Naive thymus-derived CD4-positive, alpha-beta T cell (primary cell): ENCODE measurements around the gene STMN3. TPM values are rescaled to one million over a fixed set of nuclear protein-coding genes. Genes with fewer than 3 reads are reported as not detected.

ENCODE experiments used
- ATAC-seq: fragments of 150-1000 bp; cut with Tn5 transposase; 2 replicates; pipeline ENCODE4 v1.10.0; 2021; ENCODE audit warnings: mild to moderate bottlenecking, moderate library complexity
- CTCF ChIA-PET: fragments of 350-600 bp; sonication (Branson Sonifier 250); formaldehyde crosslinking; loops from one replicate; lab custom pipeline; 2021; ENCODE audit warnings: antibody characterized with exemption; lab: Charles Lee
- POLR2A ChIA-PET: fragments of 350-600 bp; sonication (Branson Sonifier 250); formaldehyde crosslinking; loops from one replicate; lab custom pipeline; 2021; ENCODE audit warnings: antibody characterized with exemption, inconsistent platforms; lab: Charles Lee
- DNase-seq, 9 donors: peaks; one replicate each; pipeline versions ENCODE4 v3.0.0 to v3.0.0-alpha.2; 2020 to 2022; ENCODE audit warnings: mixed read lengths in 1 of 9
- H3K27ac ChIP-seq: one replicate; pipeline ENCODE4 v1.7.0; 2013; ENCODE audit warnings: mild to moderate bottlenecking, low read depth, low read length, moderate library complexity
- H3K27me3 ChIP-seq, 2 donors: one replicate each; pipeline ENCODE4 v1.7.0; 2013; ENCODE audit warnings: low read length in 2 of 2, mild to moderate bottlenecking in 2 of 2, moderate library complexity in 2 of 2; ENCODE audit not compliant: control insufficient read depth in 2 of 2, insufficient read depth in 2 of 2
- H3K36me3 ChIP-seq, 3 experiments: 1 replicate in 2 of 3; 2 replicates in 1 of 3; pipeline ENCODE4 v1.7.0; 2013; ENCODE audit warnings: low read length in 3 of 3, mild to moderate bottlenecking in 3 of 3, moderate library complexity in 1 of 3; ENCODE audit not compliant: insufficient read depth in 3 of 3, control insufficient read depth in 2 of 3
- H3K4me1 ChIP-seq, 2 donors: one replicate each; pipeline ENCODE4 v1.7.0; 2013; ENCODE audit warnings: low read length in 2 of 2, mild to moderate bottlenecking in 2 of 2, moderate library complexity in 1 of 2; ENCODE audit not compliant: control insufficient read depth in 2 of 2, insufficient read depth in 2 of 2
- H3K4me3 ChIP-seq: 2 replicates; pipeline ENCODE4 v1.7.0; 2013; ENCODE audit warnings: mild to moderate bottlenecking, low read length
- H3K9me3 ChIP-seq, 3 experiments: 1 replicate in 2 of 3; 2 replicates in 1 of 3; pipeline ENCODE4 v1.7.0; 2013; ENCODE audit warnings: low read length in 3 of 3; ENCODE audit not compliant: control insufficient read depth in 2 of 3
- H3K27ac Mint-ChIP-seq, 9 donors: one replicate each; pipeline ENCODE4 v1.8.0; 2020 to 2022; ENCODE audit warnings: mixed read lengths in 9 of 9, mild to moderate bottlenecking in 8 of 9, moderate library complexity in 5 of 9, inconsistent platforms in 2 of 9
- H3K27me3 Mint-ChIP-seq, 5 donors: one replicate each; pipeline ENCODE4 v1.8.0; 2021 to 2022; ENCODE audit warnings: mixed read lengths in 5 of 5, mild to moderate bottlenecking in 1 of 5
- H3K36me3 Mint-ChIP-seq, 5 donors: one replicate each; pipeline ENCODE4 v1.8.0; 2020 to 2022; ENCODE audit warnings: mixed read lengths in 5 of 5, mild to moderate bottlenecking in 3 of 5, inconsistent platforms in 1 of 5
- H3K4me1 Mint-ChIP-seq, 7 donors: one replicate each; pipeline ENCODE4 v1.8.0; 2020 to 2022; ENCODE audit warnings: mixed read lengths in 7 of 7, mild to moderate bottlenecking in 3 of 7, inconsistent platforms in 1 of 7
- H3K4me3 Mint-ChIP-seq, 10 donors: one replicate each; pipeline ENCODE4 v1.8.0; 2020 to 2022; ENCODE audit warnings: mild to moderate bottlenecking in 10 of 10, mixed read lengths in 10 of 10, moderate library complexity in 6 of 10, inconsistent platforms in 2 of 10
- H3K9me3 Mint-ChIP-seq, 11 donors: one replicate each; pipeline ENCODE4 v1.8.0; 2020 to 2022; ENCODE audit warnings: mixed read lengths in 11 of 11, mild to moderate bottlenecking in 4 of 11, inconsistent platforms in 1 of 11, moderate library complexity in 1 of 11
- intact Hi-C, 2 donors: fragments of 100-400 bp; cut with micrococcal nuclease; formaldehyde crosslinking; loops; one replicate each; pipeline ENCODE4 v1.15.1; 2023
- polyA plus RNA-seq, 2 donors: library from polyadenylated mRNA; unstranded; fragments of 300-500 nt; fragmentation: Illumina TruSeq; gene quantifications; one replicate each; pipeline ENCODE4 v1.2.3, GENCODE V29; 2021
- total RNA-seq, 6 experiments: library from RNA in 5 of 6; stranded (reverse) in 5 of 6; gene quantifications; 1 replicate in 5 of 6; 2 replicates in 1 of 6; pipeline ENCODE4 v1.2.3 and lab custom pipeline; 2021 to 2026

Gene STMN3
- total and polyA plus RNA-seq, 7 experiments from 2014 or later: 33.5 to 122 (median 54.4) TPM

- peaks cover 6 to 17% (median 9%) of the 10 kb centered on the region in 5 donors for H3K36me3 Mint-ChIP-seq
- Histone ChIP-seq H3K4me3 (no peak overlapping the region), H3K27me3 (no peaks in the 10 kb centered on the region), H3K4me1 (no peaks in the 10 kb centered on the region), H3K9me3 (no peaks in the 10 kb centered on the region), H3K27ac (no peak overlapping the region), H3K36me3 (peaks cover 0 to 57% (median 4%) of the 10 kb centered on the region in 3 experiments)
- H3K27me3 Mint-ChIP-seq: no peaks in the 10 kb centered on the region
- no peak for ATAC-seq
- ChIA-PET POLR2A (interaction anchor here (0.7 kb wide), 1 partner anchor 10 kb away, joined by 3 read pairs; the partner anchor contains the start of gene RTEL1), CTCF (no interaction called here)
- H3K4me3 Mint-ChIP-seq: no peak overlapping the region
- no peak overlapping the region for H3K27ac Mint-ChIP-seq
- DNase-seq: no peak
- H3K4me1 Mint-ChIP-seq: peaks cover 0 to 4% (median 0%) of the 10 kb centered on the region in 7 donors
- intact Hi-C loops: no loop called here
- no peaks in the 10 kb centered on the region for H3K9me3 Mint-ChIP-seq
These were observed 14.6 kb upstream of the STMN3 start for GRCh38 chr20:63667858-63668257.

GRCh38 chr20:63665708-63666107 is 12.5 kb upstream of the STMN3 start:
- CTCF ChIA-PET: interaction anchor here (0.6 kb wide), 2 partner anchors 140 to 159 kb away, joined by 3 read pairs; no protein-coding TSS in a partner anchor
- ATAC-seq (no peak), DNase-seq (no peak)
- no peak overlapping the region for H3K4me3 Mint-ChIP-seq
- peaks cover 4 to 18% (median 9%) of the 10 kb centered on the region in 5 donors for H3K36me3 Mint-ChIP-seq
- no peaks in the 10 kb centered on the region for H3K4me1 ChIP-seq
- peaks cover 0 to 4% (median under 1%) of the 10 kb centered on the region in 7 donors for H3K4me1 Mint-ChIP-seq
- no peaks in the 10 kb centered on the region for H3K9me3 Mint-ChIP-seq
- H3K4me3 ChIP-seq: no peak overlapping the region
- POLR2A ChIA-PET: interaction anchor here (0.6 to 1.0 kb wide), 2 partner anchors 71 to 394 kb away, joined by 3 read pairs; partner anchors contain the start of gene LIME1
- H3K9me3 ChIP-seq: no peaks in the 10 kb centered on the region
- intact Hi-C loops: no loop called here
- H3K27me3 ChIP-seq: no peaks in the 10 kb centered on the region
- no peak overlapping the region for H3K27ac Mint-ChIP-seq
- H3K36me3 ChIP-seq: peaks cover 0 to 76% (median 4%) of the 10 kb centered on the region in 3 experiments
- no peak overlapping the region for H3K27ac ChIP-seq
- H3K27me3 Mint-ChIP-seq: no peaks in the 10 kb centered on the region

- ATAC-seq: no peak
- Mint-ChIP-seq H3K27ac (no peak overlapping the region), H3K36me3 (peaks cover 4 to 21% (median 9%) of the 10 kb centered on the region in 5 donors), H3K4me3 (no peak overlapping the region), H3K27me3 (no peaks in the 10 kb centered on the region), H3K4me1 (peaks cover 0 to 8% (median 5%) of the 10 kb centered on the region in 7 donors), H3K9me3 (no peaks in the 10 kb centered on the region)
- CTCF ChIA-PET: no interaction called here
- Histone ChIP-seq H3K36me3 (peaks cover 0 to 76% (median 4%) of the 10 kb centered on the region in 3 experiments), H3K4me1 (no peaks in the 10 kb centered on the region), H3K9me3 (no peaks in the 10 kb centered on the region), H3K27me3 (no peaks in the 10 kb centered on the region), H3K4me3 (no peak overlapping the region), H3K27ac (no peak overlapping the region)
- no peak for DNase-seq
- intact Hi-C loops: no loop called here
- POLR2A ChIA-PET: interaction anchor here (0.6 to 1.0 kb wide), 3 partner anchors 10 to 393 kb away, joined by 3 read pairs; partner anchors contain the start of gene LIME1
These were observed 11.8 kb upstream of the STMN3 start for GRCh38 chr20:63664861-63665594.

- intact Hi-C loops: no loop called here
- ChIA-PET CTCF (no interaction called here), POLR2A (interaction anchor here (0.8 kb wide), 1 partner anchor 11 kb away, joined by 3 read pairs; no protein-coding TSS in a partner anchor)
- no peaks in the 10 kb centered on the region for H3K9me3 Mint-ChIP-seq
- no peaks in the 10 kb centered on the region for H3K27me3 Mint-ChIP-seq
- ATAC-seq (no peak), DNase-seq (no peak)
- H3K4me1 Mint-ChIP-seq: peaks cover 0 to 15% (median 12%) of the 10 kb centered on the region in 7 donors
- H3K4me1 ChIP-seq: peaks cover 0 to 2% of the 10 kb centered on the region in 2 donors
- no peak overlapping the region for H3K4me3 ChIP-seq
- no peaks in the 10 kb centered on the region for H3K9me3 ChIP-seq
- no peak overlapping the region for H3K27ac ChIP-seq
- no peak overlapping the region for H3K27ac Mint-ChIP-seq
- H3K36me3 ChIP-seq: peaks cover 0 to 76% (median 4%) of the 10 kb centered on the region in 3 experiments
- H3K4me3 Mint-ChIP-seq: no peak overlapping the region
- no peaks in the 10 kb centered on the region for H3K27me3 ChIP-seq
- H3K36me3 Mint-ChIP-seq: peaks cover 4 to 20% (median 9%) of the 10 kb centered on the region in 5 donors
These were observed 11.1 kb upstream of the STMN3 start for GRCh38 chr20:63664143-63664851.

GRCh38 chr20:63663332-63664066 is 10.3 kb upstream of the STMN3 start:
- ChIA-PET POLR2A (no interaction called here), CTCF (no interaction called here)
- H3K27me3 Mint-ChIP-seq: no peaks in the 10 kb centered on the region
- H3K27ac Mint-ChIP-seq: no peak overlapping the region
- Histone ChIP-seq H3K27me3 (no peaks in the 10 kb centered on the region), H3K27ac (no peak overlapping the region), H3K36me3 (peaks cover 0 to 73% (median 4%) of the 10 kb centered on the region in 3 experiments), H3K9me3 (no peaks in the 10 kb centered on the region), H3K4me3 (no peak overlapping the region), H3K4me1 (peaks cover 3 to 7% of the 10 kb centered on the region in 2 donors)
- ATAC-seq: no peak
- no peaks in the 10 kb centered on the region for H3K9me3 Mint-ChIP-seq
- H3K4me3 Mint-ChIP-seq: no peak overlapping the region
- peaks cover 4 to 16% (median 8%) of the 10 kb centered on the region in 5 donors for H3K36me3 Mint-ChIP-seq
- intact Hi-C loops: no loop called here
- H3K4me1 Mint-ChIP-seq: peaks cover 0 to 23% (median 17%) of the 10 kb centered on the region in 7 donors
- no peak for DNase-seq

- no peak for DNase-seq
- CTCF ChIA-PET: no interaction called here
These were observed 9.6 kb upstream of the STMN3 start for GRCh38 chr20:63662813-63663189.

More at GRCh38 chr20:63662813-63663189, 9.6 kb upstream of the STMN3 start:
- H3K4me3 Mint-ChIP-seq: no peak overlapping the region
- H3K4me1 ChIP-seq: peaks cover 4 to 7% of the 10 kb centered on the region in 2 donors
- no peaks in the 10 kb centered on the region for H3K27me3 ChIP-seq
- no peak for ATAC-seq
- H3K27ac ChIP-seq: no peak overlapping the region
- H3K36me3 Mint-ChIP-seq: peaks cover 0 to 11% (median 3%) of the 10 kb centered on the region in 5 donors
- peaks cover 0 to 30% (median 20%) of the 10 kb centered on the region in 7 donors for H3K4me1 Mint-ChIP-seq
- intact Hi-C loops: no loop called here
- H3K9me3 Mint-ChIP-seq: no peaks in the 10 kb centered on the region
- no peak overlapping the region for H3K27ac Mint-ChIP-seq
- no peaks in the 10 kb centered on the region for H3K9me3 ChIP-seq
- peaks cover 0 to 69% (median 4%) of the 10 kb centered on the region in 3 experiments for H3K36me3 ChIP-seq
- H3K27me3 Mint-ChIP-seq: peaks cover 0 to 2% (median 0%) of the 10 kb centered on the region in 5 donors
- POLR2A ChIA-PET: no interaction called here
- no peak overlapping the region for H3K4me3 ChIP-seq
